MM.1S (cell line): ENCODE data around the gene MAP3K20.

Source experiments
- CTCF ChIP-seq: fragments of 300-600 bp; sonication (generic); IDR thresholded peaks from 2 replicates; pipeline ENCODE4 v1.5.1; 2016; ENCODE audit warnings: antibody characterized with exemption, low read length, mixed read lengths
- EZH2 ChIP-seq: fragments of 300-600 bp; sonication (generic); optimal IDR thresholded peaks from 2 replicates; pipeline ENCODE3; 2017; ENCODE audit warnings: low read depth, mild to moderate bottlenecking, antibody characterized with exemption, low read length, mixed read lengths
- EZH2phosphoT487 ChIP-seq: fragments of 300-600 bp; sonication (generic); IDR thresholded peaks from 2 replicates; pipeline ENCODE4 v1.6.1; 2018; ENCODE audit warnings: antibody characterized with exemption, low read length

GRCh38 chr2:173252581-173252980 lies 176.9 kb downstream of the MAP3K20 start:
- TF ChIP-seq EZH2 (no peak), CTCF (no peak), EZH2phosphoT487 (no peak)
